Measurements from ENCODE around the gene PLAAT5. TPM values are rescaled to one million over a fixed set of nuclear protein-coding genes. Genes with fewer than 3 reads are reported as not detected.

Gene PLAAT5
- total and polyA plus RNA-seq, 12 donors: 0.64 to 7.2 (median 1.6) TPM

DNA sequence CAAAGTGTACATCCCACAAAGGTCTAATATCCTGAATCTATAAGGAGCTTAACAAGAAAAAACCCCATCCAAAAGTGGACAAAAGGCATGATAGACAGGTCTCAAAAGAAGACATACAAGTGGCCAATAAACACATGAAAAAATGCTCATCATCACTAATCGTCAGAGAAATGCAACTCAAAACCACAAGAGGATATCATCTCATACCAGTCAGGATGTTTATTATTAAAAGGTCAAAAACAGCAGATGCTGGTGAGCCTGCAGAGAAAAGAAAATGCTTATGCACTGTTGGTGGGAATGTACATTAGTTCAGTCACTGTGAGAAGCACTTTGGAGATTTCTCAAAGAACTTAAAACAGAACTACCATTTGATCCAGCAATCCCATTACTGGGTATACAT, 27.6 kb upstream of the PLAAT5 start:
- TF ChIP-seq, protein P1, sequence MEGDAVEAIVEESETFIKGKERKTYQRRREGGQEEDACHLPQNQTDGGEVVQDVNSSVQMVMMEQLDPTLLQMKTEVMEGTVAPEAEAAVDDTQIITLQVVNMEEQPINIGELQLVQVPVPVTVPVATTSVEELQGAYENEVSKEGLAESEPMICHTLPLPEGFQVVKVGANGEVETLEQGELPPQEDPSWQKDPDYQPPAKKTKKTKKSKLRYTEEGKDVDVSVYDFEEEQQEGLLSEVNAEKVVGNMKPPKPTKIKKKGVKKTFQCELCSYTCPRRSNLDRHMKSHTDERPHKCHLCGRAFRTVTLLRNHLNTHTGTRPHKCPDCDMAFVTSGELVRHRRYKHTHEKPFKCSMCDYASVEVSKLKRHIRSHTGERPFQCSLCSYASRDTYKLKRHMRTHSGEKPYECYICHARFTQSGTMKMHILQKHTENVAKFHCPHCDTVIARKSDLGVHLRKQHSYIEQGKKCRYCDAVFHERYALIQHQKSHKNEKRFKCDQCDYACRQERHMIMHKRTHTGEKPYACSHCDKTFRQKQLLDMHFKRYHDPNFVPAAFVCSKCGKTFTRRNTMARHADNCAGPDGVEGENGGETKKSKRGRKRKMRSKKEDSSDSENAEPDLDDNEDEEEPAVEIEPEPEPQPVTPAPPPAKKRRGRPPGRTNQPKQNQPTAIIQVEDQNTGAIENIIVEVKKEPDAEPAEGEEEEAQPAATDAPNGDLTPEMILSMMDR (IDR thresholded peaks at IDR 0.05): no peak
- Histone ChIP-seq H3K9me3 (peaks cover 0 to 9% (median 0%) of the 10 kb centered on the region in 11 donors), H3K4me1 (no peaks in the 10 kb centered on the region), H3K36me3 (no peaks in the 10 kb centered on the region), H3K27me3 (no peaks in the 10 kb centered on the region), H3K27ac (peak overlapping the region in 1 of 10 donors; percentile 3), H3K4me3 (no peak overlapping the region)
- intact Hi-C loops (cut with DNase I): no loop called here
- no peak for ATAC-seq
- no peak for DNase-seq
- 41 to 56% methylated on average over 1 of the region's 1 CpG for WGBS, 2 donors

DNA sequence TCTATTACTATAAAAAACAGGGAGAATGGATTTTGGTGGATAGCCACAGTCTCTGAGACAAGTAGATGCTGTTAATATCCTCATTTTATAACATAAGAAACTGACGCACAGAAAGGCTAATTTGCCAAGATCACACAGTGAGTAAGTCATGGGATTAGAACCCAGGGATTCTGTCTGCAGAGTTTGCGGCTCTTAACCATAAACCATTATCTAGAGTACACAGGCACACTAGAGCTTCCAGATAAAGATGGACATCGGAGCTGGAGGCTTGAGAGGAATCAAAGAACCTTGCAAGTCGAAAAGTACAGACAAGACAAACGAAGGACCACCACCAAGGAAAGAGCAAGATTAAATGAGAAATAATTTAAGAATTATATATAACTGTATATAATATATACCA, 26.2 kb upstream of the PLAAT5 start:
- no peaks in the 10 kb centered on the region for H3K9me3 ChIP-seq
- ATAC-seq: no peak
- H3K27me3 ChIP-seq: no peaks in the 10 kb centered on the region
- H3K36me3 ChIP-seq: no peaks in the 10 kb centered on the region
- intact Hi-C loops (cut with DNase I): no loop called here
- DNase-seq: no peak
- TF ChIP-seq, protein P1 (IDR thresholded peaks at IDR 0.05): no peak
- no peak overlapping the region for H3K4me3 ChIP-seq
- no peaks in the 10 kb centered on the region for H3K4me1 ChIP-seq
- no peak overlapping the region for H3K27ac ChIP-seq
- 91 to 96% methylated on average over 5 of the region's 5 CpGs for WGBS, 2 donors

DNA sequence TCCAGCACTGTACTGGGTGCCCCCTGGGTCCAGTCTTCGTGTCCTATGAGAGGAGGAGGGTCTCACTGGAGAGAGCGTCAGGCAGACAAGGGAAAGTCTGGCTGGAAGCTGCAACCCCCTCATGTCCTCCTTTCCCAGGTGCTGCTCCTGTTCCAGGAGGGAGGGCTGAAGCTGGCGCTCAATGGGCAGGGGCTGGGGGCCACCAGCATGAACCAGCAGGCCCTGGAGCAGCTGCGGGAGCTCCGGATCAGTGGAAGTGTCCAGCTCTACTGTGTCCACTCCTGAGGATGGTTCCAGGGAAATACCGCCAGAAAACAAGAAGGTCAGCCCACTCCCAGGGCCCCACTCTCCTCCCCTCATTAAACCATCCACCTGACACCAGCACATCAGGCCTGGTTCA, 25.1 kb upstream of the PLAAT5 start:
- WGBS, 2 donors: 93 to 97% methylated on average over 6 of the region's 6 CpGs
- Histone ChIP-seq H3K4me1 (peaks cover 0 to 6% (median 0%) of the 10 kb centered on the region in 9 donors), H3K9me3 (no peaks in the 10 kb centered on the region), H3K36me3 (no peaks in the 10 kb centered on the region), H3K4me3 (no peak overlapping the region), H3K27ac (no peak overlapping the region), H3K27me3 (no peaks in the 10 kb centered on the region)
- DNase-seq (no peak), ATAC-seq (no peak)
- intact Hi-C loops (cut with DNase I): no loop called here
- TF ChIP-seq, protein P1 (IDR thresholded peaks at IDR 0.05): no peak

DNA sequence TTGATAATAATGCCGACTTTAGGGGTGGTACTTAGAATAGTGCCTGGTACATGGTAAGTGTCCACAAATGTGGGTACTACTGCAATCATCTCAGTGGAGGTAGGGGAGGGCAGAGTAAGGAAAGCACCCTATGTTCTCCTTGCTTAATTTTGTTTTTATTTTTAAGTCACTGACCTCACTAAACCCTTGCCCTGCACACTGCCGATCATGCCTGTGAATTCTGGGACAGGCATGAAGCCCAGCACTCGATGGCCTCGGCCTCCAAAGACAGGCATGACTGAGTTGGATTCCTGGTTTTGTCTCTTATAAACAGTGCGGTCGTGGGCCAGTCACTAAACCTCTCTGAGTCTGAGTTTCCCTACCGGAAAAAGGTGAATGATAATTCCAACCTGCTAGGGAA, 21.8 kb upstream of the PLAAT5 start:
- no peak overlapping the region for H3K27ac ChIP-seq
- H3K4me3 ChIP-seq: no peak overlapping the region
- H3K27me3 ChIP-seq: no peaks in the 10 kb centered on the region
- H3K9me3 ChIP-seq: no peaks in the 10 kb centered on the region
- no peaks in the 10 kb centered on the region for H3K36me3 ChIP-seq
- no peak for DNase-seq
- no peak for ATAC-seq
- peaks cover 0 to 23% (median 7%) of the 10 kb centered on the region in 9 donors for H3K4me1 ChIP-seq
- WGBS, 2 donors: 88 to 89% methylated on average over 7 of the region's 7 CpGs
- intact Hi-C loops (cut with DNase I): no loop called here
- TF ChIP-seq, protein P1 (IDR thresholded peaks at IDR 0.05): no peak

Measured in heart right ventricle (tissue), 16 donors.